HG02981 (cell line): ENCODE measurements around the gene ZNF189.
A peak's percentile ranks its signal among the peaks of the same experiment; 100 is the strongest.
"Not testable (repeated sequence)": the region's sequence is repeated elsewhere in the genome, so short reads cannot be mapped to it uniquely, and the experiment has no call there.

ENCODE experiments used
- ATAC-seq: cut with Tn5 transposase; IDR thresholded peaks from one replicate; pipeline ENCODE4 v1.9.1; 2021; ENCODE audit warnings: mild to moderate bottlenecking, moderate library complexity; ENCODE audit not compliant: unreplicated experiment

Gene ZNF189

DNA sequence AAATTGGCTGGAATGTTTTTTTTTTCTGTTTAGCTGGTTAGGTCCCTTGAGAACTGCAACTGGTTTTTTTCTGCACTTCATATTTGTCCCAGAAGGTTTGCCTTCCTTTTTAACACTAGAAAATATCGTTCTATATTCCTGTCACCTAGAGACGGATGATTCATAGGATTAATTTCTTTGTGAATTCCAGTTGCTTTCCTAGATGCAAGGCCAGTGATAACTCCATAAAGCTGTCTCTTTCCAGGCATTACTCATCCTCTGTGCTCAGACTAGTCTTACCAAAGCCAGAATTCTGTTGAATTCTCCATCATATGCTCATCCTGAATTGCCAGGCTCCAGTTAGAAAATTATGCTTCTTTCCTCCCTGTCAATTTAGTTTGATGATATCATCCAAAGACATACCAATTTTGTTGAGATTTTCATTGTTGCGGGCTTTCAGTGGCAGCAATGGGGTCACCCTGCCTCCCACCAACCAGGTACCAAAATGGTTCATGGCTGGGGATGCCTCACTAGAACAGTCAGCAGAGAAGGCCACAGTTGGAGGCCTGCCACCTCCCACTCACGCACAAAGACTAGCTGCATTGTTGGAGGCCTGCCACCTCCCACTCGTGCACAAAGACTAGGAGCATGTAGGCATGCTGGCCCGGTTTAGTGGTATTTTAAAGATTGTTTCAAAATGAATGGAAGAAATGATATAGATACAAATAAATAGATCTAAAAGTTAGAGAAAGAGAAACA lies 22.4 kb upstream of the ZNF189 start:
- ATAC-seq: no peak

- no peak for ATAC-seq
Observed at GRCh38 chr9:101380295-101380694, 18.4 kb upstream of the ZNF189 start.

DNA sequence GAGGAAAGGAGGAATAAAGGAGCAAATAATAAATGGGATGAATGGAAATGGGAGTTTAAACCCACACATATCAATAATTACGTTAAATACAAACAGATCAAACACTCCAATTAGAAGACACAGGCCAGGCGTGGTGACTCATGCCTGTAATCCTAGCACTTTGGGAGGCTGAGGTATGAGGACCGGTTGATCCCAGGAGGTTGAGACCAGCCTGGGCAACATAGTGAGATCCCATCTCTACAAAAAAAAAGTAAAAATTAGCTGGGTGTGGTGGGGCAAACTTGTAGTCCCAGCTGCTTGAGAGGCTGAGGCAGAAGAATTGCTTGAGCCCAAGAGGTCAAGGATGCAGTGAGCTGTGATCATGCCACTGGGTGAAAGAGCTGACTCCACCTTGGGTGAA lies 17.5 kb upstream of the ZNF189 start:
- no peak for ATAC-seq

- ATAC-seq: no peak
Observed at GRCh38 chr9:101381833-101382342, 16.8 kb upstream of the ZNF189 start.

GRCh38 chr9:101383361-101383760 lies 15.3 kb upstream of the ZNF189 start:
- ATAC-seq: no peak

DNA sequence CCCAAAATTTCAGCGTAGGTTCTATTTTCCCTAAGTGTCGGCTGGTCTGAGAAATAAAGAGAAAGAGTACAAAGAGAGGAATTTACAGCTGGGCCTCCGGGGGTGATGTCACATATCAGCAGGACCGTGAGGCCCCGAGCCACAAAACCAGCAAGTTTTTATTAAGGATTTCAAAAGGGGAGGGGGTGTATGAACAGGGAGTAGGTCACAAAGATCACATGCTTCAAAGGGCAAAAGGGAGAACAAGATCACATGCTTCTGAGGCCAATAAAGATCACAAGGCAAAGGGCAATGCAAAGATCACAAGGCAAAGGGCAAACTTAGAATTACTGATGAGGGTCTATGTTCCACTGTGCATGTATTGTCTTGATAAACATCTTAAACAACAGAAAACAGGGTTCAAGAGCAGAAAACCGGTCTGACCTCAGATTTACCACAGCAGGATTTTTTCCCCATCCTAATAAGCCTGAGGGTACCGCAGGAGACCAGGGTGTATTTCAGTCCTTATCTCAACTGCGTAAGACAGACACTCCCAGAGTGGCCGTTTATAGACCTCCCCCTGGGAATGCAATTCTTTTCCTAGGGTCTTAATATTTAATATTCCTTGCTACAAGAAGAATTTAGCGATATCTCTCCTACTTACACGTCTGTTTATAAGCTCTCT lies 13.6 kb upstream of the ZNF189 start, which contains the start of gene BAAT:
Gene BAAT (minus strand): TSS at position 134 of the 664 bp plus-strand sequence. CDS start 13,602 bp downstream, outside the sequence.
- not testable (repeated sequence) for ATAC-seq

GRCh38 chr9:101387871-101388506 lies 10.7 kb upstream of the ZNF189 start:
- peak; percentile 74 for ATAC-seq

- ATAC-seq: no peak
Observed at GRCh38 chr9:101388507-101388993, 10.1 kb upstream of the ZNF189 start.

DNA sequence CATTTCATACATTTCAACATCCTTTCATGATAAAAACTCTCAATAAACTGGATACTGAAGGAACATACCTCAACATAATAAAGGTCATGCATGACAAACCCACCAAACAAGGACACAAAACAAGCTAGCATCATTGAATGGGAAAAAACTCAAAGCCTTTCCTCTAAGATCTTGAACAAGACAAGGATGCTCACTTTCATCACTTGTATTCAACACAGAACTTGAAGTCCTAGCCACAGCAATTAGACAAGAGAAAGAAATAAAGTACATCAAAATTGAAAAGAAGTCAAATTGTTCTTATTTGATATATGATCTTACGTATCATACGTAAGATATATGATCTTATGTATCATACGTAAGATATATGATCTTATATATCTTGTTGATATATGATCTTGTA lies 5.5 kb upstream of the ZNF189 start:
- ATAC-seq: no peak

GRCh38 chr9:101394687-101395086 lies 4.0 kb upstream of the ZNF189 start:
- ATAC-seq: no peak

- no peak for ATAC-seq
Observed at GRCh38 chr9:101397746-101398067, 944 bp upstream of the ZNF189 start.

- ATAC-seq: peak; percentile 7
Observed at GRCh38 chr9:101398930-101399642, 435 bp downstream of the ZNF189 start.

GRCh38 chr9:101399643-101399970 lies 956 bp downstream of the ZNF189 start:
- ATAC-seq: no peak

DNA sequence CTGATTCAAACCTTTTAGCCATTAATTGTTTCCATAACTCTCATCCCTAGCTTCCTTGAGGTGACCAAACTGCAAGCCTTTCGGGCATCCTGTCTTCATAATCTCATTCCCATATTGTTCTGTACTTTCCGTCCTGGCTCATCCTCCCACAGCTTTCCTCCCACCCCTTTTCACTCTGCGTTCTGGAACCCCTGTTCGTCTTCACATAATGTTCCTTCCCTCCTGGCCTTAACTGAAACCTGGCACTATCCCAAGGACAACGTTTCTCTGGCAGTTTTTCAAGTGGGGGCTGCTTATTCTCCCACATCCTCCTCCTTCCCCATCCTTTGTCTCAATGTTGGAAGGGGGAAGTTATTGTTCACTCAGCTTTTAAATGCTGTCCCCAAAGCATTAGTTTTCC lies 1.5 kb downstream of the ZNF189 start:
- ATAC-seq: no peak

GRCh38 chr9:101403516-101404285 lies 5.0 kb downstream of the ZNF189 start:
- ATAC-seq: no peak

- no peak for ATAC-seq
Observed at GRCh38 chr9:101408374-101409078, 9.9 kb downstream of the ZNF189 start.

- ATAC-seq: no peak
Observed at GRCh38 chr9:101409079-101409477, 10.4 kb downstream of the ZNF189 start.

DNA sequence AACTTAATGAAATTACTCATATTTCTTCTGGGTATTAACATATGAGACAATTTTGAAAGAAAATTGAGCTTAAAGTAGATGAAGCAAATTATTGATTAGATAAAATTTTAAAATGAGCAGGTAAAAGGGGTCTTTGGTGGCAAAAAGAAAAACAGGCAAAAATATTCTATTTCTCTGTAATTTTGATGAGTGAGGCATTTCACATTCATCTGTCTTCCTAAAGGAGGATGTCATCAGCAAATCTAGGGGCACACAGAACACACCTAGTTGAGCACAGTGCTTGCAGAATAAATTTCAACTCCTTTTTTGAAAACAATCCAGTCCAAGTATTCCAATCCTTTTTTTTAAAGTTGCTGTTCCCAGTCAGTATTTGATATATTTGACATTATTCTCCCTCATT lies 16.2 kb downstream of the ZNF189 start:
- ATAC-seq: no peak

DNA sequence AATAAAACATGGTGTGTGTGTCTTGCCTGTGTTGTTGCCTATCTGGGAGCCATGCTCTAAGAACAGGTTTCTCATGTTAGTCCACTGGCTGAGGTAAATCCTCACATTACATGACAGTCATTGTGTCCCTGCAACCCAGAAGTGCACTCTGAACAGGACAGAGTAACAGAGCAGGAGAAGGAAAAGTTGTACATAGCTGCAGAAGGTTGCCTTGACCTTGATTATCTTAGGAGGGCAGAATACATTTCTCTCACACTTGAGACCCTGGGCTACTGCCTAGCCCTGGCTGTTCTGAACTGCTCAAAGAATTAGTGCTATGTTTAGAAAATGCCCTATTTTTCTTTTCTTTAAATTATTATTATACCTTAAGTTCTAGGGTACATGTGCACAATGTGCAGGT lies 16.9 kb downstream of the ZNF189 start:
- ATAC-seq: no peak

- no peak for ATAC-seq
Observed at GRCh38 chr9:101417389-101417788, 18.7 kb downstream of the ZNF189 start.
